Sigmoid colon (tissue), 4 donors: Measurements from ENCODE around the gene MINDY4.

Experiments used
- EP300 ChIP-seq, 4 donors: sonication (generic); formaldehyde crosslinking; IDR thresholded peaks; one replicate each; pipeline ENCODE4 v1.6.1; 2017; ENCODE audit warnings: antibody characterized with exemption in 4 of 4
- POLR2A ChIP-seq, 2 donors: fragments of 450-650 bp; IDR thresholded peaks; one replicate each; pipeline ENCODE4 v1.6.1; 2016; ENCODE audit warnings: antibody characterized with exemption in 2 of 2, mild to moderate bottlenecking in 2 of 2, moderate library complexity in 2 of 2
- POLR2AphosphoS5 ChIP-seq, 4 donors: sonication (generic); formaldehyde crosslinking; IDR thresholded peaks; one replicate each; pipeline ENCODE4 v1.6.1; 2017; ENCODE audit warnings: antibody characterized with exemption in 4 of 4
- TF ChIP-seq, protein P1 (sequence below), 4 experiments: fragments of 450-650 bp in 3 of 4; fragments of 200-600 bp in 1 of 4; IDR thresholded peaks; one replicate each; pipeline ENCODE4 v1.5.1; 2016 to 2019; ENCODE audit warnings: antibody characterized with exemption in 4 of 4, mild to moderate bottlenecking in 3 of 4, moderate library complexity in 2 of 4

- TF ChIP-seq, protein P1, sequence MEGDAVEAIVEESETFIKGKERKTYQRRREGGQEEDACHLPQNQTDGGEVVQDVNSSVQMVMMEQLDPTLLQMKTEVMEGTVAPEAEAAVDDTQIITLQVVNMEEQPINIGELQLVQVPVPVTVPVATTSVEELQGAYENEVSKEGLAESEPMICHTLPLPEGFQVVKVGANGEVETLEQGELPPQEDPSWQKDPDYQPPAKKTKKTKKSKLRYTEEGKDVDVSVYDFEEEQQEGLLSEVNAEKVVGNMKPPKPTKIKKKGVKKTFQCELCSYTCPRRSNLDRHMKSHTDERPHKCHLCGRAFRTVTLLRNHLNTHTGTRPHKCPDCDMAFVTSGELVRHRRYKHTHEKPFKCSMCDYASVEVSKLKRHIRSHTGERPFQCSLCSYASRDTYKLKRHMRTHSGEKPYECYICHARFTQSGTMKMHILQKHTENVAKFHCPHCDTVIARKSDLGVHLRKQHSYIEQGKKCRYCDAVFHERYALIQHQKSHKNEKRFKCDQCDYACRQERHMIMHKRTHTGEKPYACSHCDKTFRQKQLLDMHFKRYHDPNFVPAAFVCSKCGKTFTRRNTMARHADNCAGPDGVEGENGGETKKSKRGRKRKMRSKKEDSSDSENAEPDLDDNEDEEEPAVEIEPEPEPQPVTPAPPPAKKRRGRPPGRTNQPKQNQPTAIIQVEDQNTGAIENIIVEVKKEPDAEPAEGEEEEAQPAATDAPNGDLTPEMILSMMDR (IDR thresholded peaks at IDR 0.05): no peak
- TF ChIP-seq POLR2A (IDR thresholded peaks at IDR 0.05) (no peak), EP300 (IDR thresholded peaks at IDR 0.05) (no peak), POLR2AphosphoS5 (IDR thresholded peaks at IDR 0.05) (no peak)
These were observed 39.6 kb upstream of the MINDY4 start for GRCh38 chr7:30731581-30731980.
